Gastrocnemius medialis (tissue), 4 donors: ENCODE data around the gene FUOM. TPM values are rescaled to one million over a fixed set of nuclear protein-coding genes. Genes with fewer than 3 reads are reported as not detected.

Source experiments
- ATAC-seq, 2 donors: fragments of 150-250 bp; one replicate each; pipeline ENCODE4 v1.9.1; 2016
- DNase-seq, 2 donors: peaks; one replicate each; pipeline ENCODE4 v3.0.0-alpha.2; 2019
- H3K27ac ChIP-seq, 4 donors: fragments of 200-600 bp; sonication (generic); 1 replicate in 1 of 4; 2 replicates in 3 of 4; pipeline ENCODE4 v1.5.1; 2016 to 2018; ENCODE audit warnings: mild to moderate bottlenecking in 2 of 4, moderate library complexity in 1 of 4
- H3K27me3 ChIP-seq, 3 donors: fragments of 200-600 bp; sonication (generic) in 2 of 3; 1 replicate in 1 of 3; 2 replicates in 2 of 3; pipeline versions ENCODE4 v1.5.1 to v1.6.0; 2016 to 2019; ENCODE audit warnings: mild to moderate bottlenecking in 1 of 3, moderate library complexity in 1 of 3
- H3K36me3 ChIP-seq, 2 donors: fragments of 200-600 bp; sonication (generic) in 1 of 2; one replicate each; pipeline ENCODE4 v1.5.1; 2017 to 2018
- H3K4me1 ChIP-seq, 2 donors: fragments of 200-600 bp; sonication (generic) in 1 of 2; one replicate each; pipeline ENCODE4 v1.5.1; 2016 to 2017; ENCODE audit warnings: mild to moderate bottlenecking in 2 of 2
- H3K4me3 ChIP-seq, 4 donors: fragments of 200-600 bp; sonication (generic) in 3 of 4; 1 replicate in 1 of 4; 2 replicates in 3 of 4; pipeline ENCODE4 v1.5.1; 2016 to 2019; ENCODE audit warnings: mild to moderate bottlenecking in 2 of 4
- H3K9me3 ChIP-seq, 3 donors: fragments of 200-600 bp; sonication (generic) in 2 of 3; 1 replicate in 1 of 3; 2 replicates in 2 of 3; pipeline ENCODE4 v1.5.1; 2016 to 2019
- CTCF ChIP-seq, 5 experiments: fragments of 450-650 bp in 3 of 5; fragments of 200-600 bp in 2 of 5; sonication (generic) in 2 of 5; IDR thresholded peaks in 4 of 5; conservative IDR thresholded peaks in 1 of 5; 1 replicate in 4 of 5; 2 replicates in 1 of 5; pipeline ENCODE4 v1.5.1; 2016 to 2019; ENCODE audit warnings: antibody characterized with exemption in 5 of 5, mild to moderate bottlenecking in 3 of 5, moderate library complexity in 3 of 5
- POLR2A ChIP-seq, 2 donors: fragments of 450-650 bp; IDR thresholded peaks; one replicate each; pipeline ENCODE4 v1.6.1; 2017; ENCODE audit warnings: antibody characterized with exemption in 2 of 2, mild to moderate bottlenecking in 2 of 2, moderate library complexity in 2 of 2
- in situ Hi-C, 4 donors: fragments of 200-750 bp; cut with MboI; loops; one replicate each; pipeline versions ENCODE4 v1.15.0 to v1.8.0; 2017; ENCODE audit warnings: low sequenced_read_pairs in 4 of 4
- intact Hi-C: fragments of 100-400 bp; cut with DNase I; formaldehyde crosslinking; loops from one replicate; pipeline ENCODE4 v1.15.1; 2023; ENCODE audit warnings: low total_unique reads
- total RNA-seq, 4 donors: library from RNA; depleted of rRNA; stranded (reverse); fragments of >200 nt; gene quantifications; one replicate each; pipeline versions ENCODE4 v1.1.0 to v1.2.3, GENCODE V29; 2016

FUOM gene
- total RNA-seq, 4 donors from 2014 or later = 3.2 to 8.9 (median 5.6) TPM

GRCh38 chr10:133364645-133365431 is 7.0 kb upstream of the FUOM start:
- ATAC-seq (no peak), DNase-seq (no peak)
- Histone ChIP-seq H3K36me3 (peaks cover 0 to 66% of the 10 kb centered on the region in 2 donors), H3K27me3 (no peaks in the 10 kb centered on the region), H3K9me3 (no peaks in the 10 kb centered on the region), H3K4me3 (no peak overlapping the region), H3K4me1 (no peaks in the 10 kb centered on the region), H3K27ac (no peak overlapping the region)
- in situ Hi-C loops (no loop called here), intact Hi-C loops (no loop called here)
- no peak for TF ChIP-seq CTCF (IDR thresholded peaks at IDR 0.05 in 4 of 5, conservative IDR thresholded peaks at IDR 0.05 in 1 of 5)
- no peak for TF ChIP-seq POLR2A (IDR thresholded peaks at IDR 0.05)

- no peak overlapping the region for H3K27ac ChIP-seq
- H3K4me1 ChIP-seq = no peaks in the 10 kb centered on the region
- TF ChIP-seq CTCF (IDR thresholded peaks at IDR 0.05 in 4 of 5, conservative IDR thresholded peaks at IDR 0.05 in 1 of 5) = no peak
- TF ChIP-seq POLR2A (IDR thresholded peaks at IDR 0.05) = no peak
- no peaks in the 10 kb centered on the region for H3K27me3 ChIP-seq
- no peak for DNase-seq
- in situ Hi-C loops (no loop called here), intact Hi-C loops (no loop called here)
- no peak overlapping the region for H3K4me3 ChIP-seq
- H3K9me3 ChIP-seq = no peaks in the 10 kb centered on the region
- H3K36me3 ChIP-seq = peaks cover 0 to 49% of the 10 kb centered on the region in 2 donors
- no peak for ATAC-seq
Observed at GRCh38 chr10:133362846-133363245, 5.0 kb upstream of the FUOM start.

- no peak for ATAC-seq
- H3K4me1 ChIP-seq = peaks cover 3% of the 10 kb centered on the region in 2 donors
- H3K27me3 ChIP-seq = peaks cover 2 to 6% (median 4%) of the 10 kb centered on the region in 3 donors
- intact Hi-C loops = no loop called here
- in situ Hi-C loops = no loop called here
- H3K4me3 ChIP-seq = no peak overlapping the region
- TF ChIP-seq CTCF (IDR thresholded peaks at IDR 0.05 in 4 of 5, conservative IDR thresholded peaks at IDR 0.05 in 1 of 5) (no peak), POLR2A (IDR thresholded peaks at IDR 0.05) (no peak)
- no peak for DNase-seq
- no peak overlapping the region for H3K27ac ChIP-seq
- H3K9me3 ChIP-seq = no peaks in the 10 kb centered on the region
- H3K36me3 ChIP-seq = peaks cover 0 to 47% of the 10 kb centered on the region in 2 donors
Observed at GRCh38 chr10:133361773-133362441, 4.1 kb upstream of the FUOM start.

GRCh38 chr10:133361227-133361626 is 3.4 kb upstream of the FUOM start:
- H3K4me1 ChIP-seq = peaks cover 4 to 8% of the 10 kb centered on the region in 2 donors
- peaks cover 0 to 40% of the 10 kb centered on the region in 2 donors for H3K36me3 ChIP-seq
- H3K27ac ChIP-seq = no peak overlapping the region
- no peak for DNase-seq
- no peaks in the 10 kb centered on the region for H3K9me3 ChIP-seq
- in situ Hi-C loops = no loop called here
- intact Hi-C loops = no loop called here
- no peak for TF ChIP-seq POLR2A (IDR thresholded peaks at IDR 0.05)
- no peak for TF ChIP-seq CTCF (IDR thresholded peaks at IDR 0.05 in 4 of 5, conservative IDR thresholded peaks at IDR 0.05 in 1 of 5)
- no peak overlapping the region for H3K4me3 ChIP-seq
- H3K27me3 ChIP-seq = peaks cover 4 to 10% (median 9%) of the 10 kb centered on the region in 3 donors
- no peak for ATAC-seq
